Endothelial cell of umbilical vein (primary cell): Measurements from ENCODE around the gene ZNF219. TPM values are rescaled to one million over a fixed set of nuclear protein-coding genes. Genes with fewer than 3 reads are reported as not detected.
A peak's percentile ranks its signal among the peaks of the same experiment; 100 is the strongest.

Experiments used
- BruUV-seq: library from RNA; stranded (reverse); fragments of 400-500 nt; replicated peaks from 2 replicates; lab custom pipeline; 2021; lab: Mats Ljungman, UMichigan
- CTCF ChIA-PET: fragments of 300-600, 350-600 bp; sonication (Branson Sonifier 250); formaldehyde crosslinking; loops from one replicate; lab custom pipeline; 2021; ENCODE audit warnings: antibody characterized with exemption, inconsistent platforms; lab: Charles Lee
- POLR2A ChIA-PET: fragments of 300-600, 350-600 bp; sonication (Branson Sonifier 250); formaldehyde crosslinking; loops from one replicate; lab custom pipeline; 2021; ENCODE audit warnings: antibody characterized with exemption, inconsistent platforms; lab: Charles Lee
- DNase-seq: peaks from one replicate; pipeline ENCODE4 v3.0.0-alpha.2; 2011; ENCODE audit warnings: low read depth, low spot score
- FAIRE-seq: peaks from 2 replicates; lab custom pipeline; 2011; peaks lifted over from hg19 to GRCh38; lab: Jason Lieb, UNC
- H2AFZ ChIP-seq: 2 replicates; pipeline ENCODE4 v1.6.0; 2012; ENCODE audit warnings: low read depth, low read length, control low read depth, inconsistent platforms
- H3K27ac ChIP-seq: 2 replicates; pipeline ENCODE4 v1.5.1; 2011; ENCODE audit warnings: low read depth, mild to moderate bottlenecking, control low read depth, low read length, moderate library complexity; ENCODE audit not compliant: insufficient read depth
- H3K27me3 ChIP-seq, 2 experiments: 2 replicates each; pipeline versions ENCODE4 v1.6.0 to v1.6.1; 2011; ENCODE audit warnings: low read length in 2 of 2, mixed read lengths in 1 of 2; ENCODE audit not compliant: control insufficient read depth in 2 of 2, insufficient read depth in 2 of 2
- H3K36me3 ChIP-seq, 2 experiments: 2 replicates in 1 of 2; 3 replicates in 1 of 2; pipeline ENCODE4 v1.5.1; 2011; ENCODE audit warnings: low read length in 2 of 2, mild to moderate bottlenecking in 1 of 2, moderate library complexity in 1 of 2; ENCODE audit not compliant: control insufficient read depth in 2 of 2, insufficient read depth in 2 of 2; ENCODE audit errors: extremely low read depth in 1 of 2
- H3K4me1 ChIP-seq: 3 replicates; pipeline ENCODE4 v1.5.1; 2011; ENCODE audit warnings: mild to moderate bottlenecking, low read length; ENCODE audit not compliant: control insufficient read depth, insufficient read depth; ENCODE audit errors: extremely low read depth
- H3K4me2 ChIP-seq: 2 replicates; pipeline ENCODE4 v1.6.1; 2011; ENCODE audit warnings: low read length, control low read depth, mixed read lengths; ENCODE audit not compliant: insufficient read depth
- H3K4me3 ChIP-seq, 3 experiments: fragments of 200-600 bp in 1 of 3; sonication (generic), shearing (Covaris generic) in 1 of 3; replicated peaks in 1 of 3; 2 replicates each; pipeline ENCODE4 v1.5.1; 2011 to 2016; ENCODE audit warnings: control low read depth in 3 of 3, low read length in 3 of 3, mild to moderate bottlenecking in 2 of 3, inconsistent platforms in 1 of 3, low read depth in 1 of 3, moderate library complexity in 1 of 3; ENCODE audit not compliant: insufficient read depth in 1 of 3
- H3K79me2 ChIP-seq: 2 replicates; pipeline ENCODE4 v1.6.0; 2012; ENCODE audit warnings: low read length, inconsistent platforms; ENCODE audit not compliant: control insufficient read depth, insufficient read depth
- H3K9ac ChIP-seq: replicated peaks from 2 replicates; pipeline ENCODE3; 2011; ENCODE audit warnings: low read length, control low read depth; ENCODE audit not compliant: insufficient read depth; ENCODE audit errors: extremely low read depth
- H3K9me1 ChIP-seq: replicated peaks from 3 replicates; pipeline ENCODE4 v1.6.0; 2011; ENCODE audit warnings: mild to moderate bottlenecking, low read length; ENCODE audit not compliant: control insufficient read depth, insufficient read depth; ENCODE audit errors: extremely low read depth
- H3K9me3 ChIP-seq: replicated peaks from 2 replicates; pipeline ENCODE4 v1.5.1; 2012; ENCODE audit warnings: low read length, inconsistent platforms; ENCODE audit not compliant: control insufficient read depth, insufficient read depth
- H4K20me1 ChIP-seq: replicated peaks from 2 replicates; pipeline ENCODE3; 2011; ENCODE audit warnings: mild to moderate bottlenecking, low read length; ENCODE audit not compliant: control insufficient read depth, insufficient read depth; ENCODE audit errors: extremely low read depth
- EZH2 ChIP-seq: IDR thresholded peaks from 2 replicates; pipeline ENCODE4 v1.6.1; 2012; ENCODE audit warnings: borderline replicate concordance, low read depth, mild to moderate bottlenecking, moderate library complexity, low read length, inconsistent platforms; ENCODE audit not compliant: severe bottlenecking
- FOS ChIP-seq: IDR thresholded peaks from 2 replicates; pipeline ENCODE4 v1.6.1; 2011; ENCODE audit warnings: mild to moderate bottlenecking, low read length, moderate library complexity, borderline replicate concordance; ENCODE audit not compliant: insufficient read depth
- GATA2 ChIP-seq: IDR thresholded peaks from 2 replicates; pipeline ENCODE4 v1.7.0; 2011; ENCODE audit warnings: low read depth, mild to moderate bottlenecking, moderate library complexity, mixed read lengths, low read length; ENCODE audit not compliant: insufficient read length, insufficient read depth
- JUN ChIP-seq: IDR thresholded peaks from 2 replicates; pipeline ENCODE4 v1.6.1; 2011; ENCODE audit warnings: borderline replicate concordance, low read depth; ENCODE audit not compliant: insufficient read length, insufficient read depth
- MAX ChIP-seq: IDR thresholded peaks from 2 replicates; pipeline ENCODE4 v1.6.1; 2011; ENCODE audit not compliant: insufficient read depth, insufficient read length
- MYC ChIP-seq: IDR thresholded peaks from one replicate; pipeline ENCODE4 v1.6.1; 2011; ENCODE audit warnings: mild to moderate bottlenecking, low read depth, low read length
- POLR2A ChIP-seq: IDR thresholded peaks from 2 replicates; pipeline ENCODE4 v1.6.1; 2012; ENCODE audit warnings: low read depth, mild to moderate bottlenecking, control low read depth, low read length
- POLR2AphosphoS5 ChIP-seq: IDR thresholded peaks from 2 replicates; pipeline ENCODE4 v1.6.1; 2012; ENCODE audit warnings: low read depth, mild to moderate bottlenecking, control low read depth, low read length, moderate library complexity; ENCODE audit not compliant: insufficient read depth
- dilution Hi-C: fragments of 300-500 bp; cut with MboI; formaldehyde crosslinking; loops from one replicate; pipeline ENCODE4 v1.15.0; 2019; ENCODE audit warnings: low sequenced_read_pairs; ENCODE audit not compliant: extremely low pct_ligation_motif_present
- intact Hi-C: fragments of 100-400 bp; cut with micrococcal nuclease; formaldehyde crosslinking; loops from one replicate; pipeline ENCODE4 v1.10.0; 2022
- polyA plus RNA-seq, 4 experiments: library from polyadenylated mRNA; depleted of rRNA in 3 of 4; stranded (reverse) in 3 of 4; unstranded in 1 of 4; fragments of >200 nt; gene quantifications; 2 replicates each; pipeline versions ENCODE4 v1.2.1 to v1.2.3, GENCODE V29; 2011 to 2012; ENCODE audit warnings: missing spikeins in 1 of 4
- total RNA-seq: library from RNA; stranded (reverse); gene quantifications from 2 replicates; pipeline ENCODE4 v1.2.3, GENCODE V29; 2021
- TF ChIP-seq, protein P1 (sequence below), 2 donors: IDR thresholded peaks; 1 replicate in 1 of 2; 2 replicates in 1 of 2; pipeline ENCODE4 v1.5.1; 2011; ENCODE audit warnings: low read length in 2 of 2, mild to moderate bottlenecking in 2 of 2, moderate library complexity in 2 of 2, control low read depth in 1 of 2, inconsistent platforms in 1 of 2, low read depth in 1 of 2; ENCODE audit not compliant: insufficient read depth in 1 of 2; ENCODE audit errors: extremely low read depth in 1 of 2

The ZNF219 gene
- total and polyA plus RNA-seq, 2 donors (not counting 3 experiments of a cell fraction or from before 2014, with no cell fraction given), result 13.2 to 15.2 TPM

- Histone ChIP-seq H3K4me3 (peak overlapping the region in 2 of 3 experiments; percentile 54 to 55), H2AFZ (peak overlapping the region; percentile 39), H3K9me1 (no peaks in the 10 kb centered on the region), H3K9ac (peak overlapping the region; percentile 38), H3K36me3 (peaks cover 0 to 2% of the 10 kb centered on the region in 2 experiments), H3K27me3 (peaks cover 16 to 38% of the 10 kb centered on the region in 2 experiments), H3K4me2 (peak overlapping the region; percentile 58), H4K20me1 (no peaks in the 10 kb centered on the region), H3K9me3 (no peaks in the 10 kb centered on the region), H3K79me2 (no peaks in the 10 kb centered on the region), H3K27ac (no peak overlapping the region), H3K4me1 (peaks cover 10% of the 10 kb centered on the region)
- DNase-seq (peak; percentile 84), FAIRE-seq (no peak)
- ChIA-PET CTCF (interaction anchor here (0.6 to 3.4 kb wide), 19 partner anchors 8 to 121 kb away, joined by 3 to 49 read pairs (median 6); partner anchors contain the start of gene TMEM253), POLR2A (interaction anchor here (0.6 to 1.9 kb wide), 2 partner anchors 14 to 33 kb away, joined by 4 read pairs; partner anchors contain the start of gene RNASE8)
- intact Hi-C loops, result loop anchor here (1.0 kb wide), 1 partner anchor 16 kb away; no protein-coding TSS in a partner anchor
- BruUV-seq, result no TSS peak
- peak; percentile 35 for TF ChIP-seq POLR2AphosphoS5
- TF ChIP-seq MYC, result no peak
- dilution Hi-C loops, result no loop called here
Measured at GRCh38 chr14:21071225-21072030, 27.0 kb downstream of the ZNF219 start.

- Histone ChIP-seq H3K4me2 (peak overlapping the region; percentile 58), H3K36me3 (peaks cover 0 to 2% of the 10 kb centered on the region in 2 experiments), H3K9ac (peak overlapping the region; percentile 32), H4K20me1 (no peaks in the 10 kb centered on the region), H3K9me1 (no peaks in the 10 kb centered on the region), H3K27me3 (peaks cover 16 to 38% of the 10 kb centered on the region in 2 experiments), H3K4me1 (peaks cover 10% of the 10 kb centered on the region), H3K4me3 (peak overlapping the region in 2 of 3 experiments; percentile 54 to 55), H3K79me2 (no peaks in the 10 kb centered on the region), H3K9me3 (no peaks in the 10 kb centered on the region), H3K27ac (no peak overlapping the region), H2AFZ (peak overlapping the region; percentile 0)
- dilution Hi-C loops (no loop called here), intact Hi-C loops (loop anchor here (1.0 kb wide), 1 partner anchor 17 kb away; no protein-coding TSS in a partner anchor)
- peak; percentile 7 for DNase-seq
- no peak for FAIRE-seq
- no peak for TF ChIP-seq GATA2
- no peak for TF ChIP-seq EZH2
- TF ChIP-seq JUN, result no peak
- TF ChIP-seq, protein P1, sequence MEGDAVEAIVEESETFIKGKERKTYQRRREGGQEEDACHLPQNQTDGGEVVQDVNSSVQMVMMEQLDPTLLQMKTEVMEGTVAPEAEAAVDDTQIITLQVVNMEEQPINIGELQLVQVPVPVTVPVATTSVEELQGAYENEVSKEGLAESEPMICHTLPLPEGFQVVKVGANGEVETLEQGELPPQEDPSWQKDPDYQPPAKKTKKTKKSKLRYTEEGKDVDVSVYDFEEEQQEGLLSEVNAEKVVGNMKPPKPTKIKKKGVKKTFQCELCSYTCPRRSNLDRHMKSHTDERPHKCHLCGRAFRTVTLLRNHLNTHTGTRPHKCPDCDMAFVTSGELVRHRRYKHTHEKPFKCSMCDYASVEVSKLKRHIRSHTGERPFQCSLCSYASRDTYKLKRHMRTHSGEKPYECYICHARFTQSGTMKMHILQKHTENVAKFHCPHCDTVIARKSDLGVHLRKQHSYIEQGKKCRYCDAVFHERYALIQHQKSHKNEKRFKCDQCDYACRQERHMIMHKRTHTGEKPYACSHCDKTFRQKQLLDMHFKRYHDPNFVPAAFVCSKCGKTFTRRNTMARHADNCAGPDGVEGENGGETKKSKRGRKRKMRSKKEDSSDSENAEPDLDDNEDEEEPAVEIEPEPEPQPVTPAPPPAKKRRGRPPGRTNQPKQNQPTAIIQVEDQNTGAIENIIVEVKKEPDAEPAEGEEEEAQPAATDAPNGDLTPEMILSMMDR (IDR thresholded peaks at IDR 0.05; ENCODE audit: extremely low read depth in 1 of 2, insufficient read depth in 1 of 2, low read depth in 1 of 2, low read length in 2 of 2), result no peak
- no peak for TF ChIP-seq POLR2AphosphoS5
- TF ChIP-seq FOS, result no peak
- TF ChIP-seq MAX, result no peak
- TF ChIP-seq POLR2A, result no peak
- no peak for TF ChIP-seq MYC
- no TSS peak for BruUV-seq
- ChIA-PET POLR2A (interaction anchor here (1.9 kb wide), 1 partner anchor 34 kb away, joined by 4 read pairs; no protein-coding TSS in a partner anchor), CTCF (interaction anchor here (0.9 to 3.4 kb wide), 19 partner anchors 9 to 122 kb away, joined by 3 to 49 read pairs (median 6); partner anchors contain the start of gene TMEM253)
Measured at GRCh38 chr14:21070610-21071224, 27.7 kb downstream of the ZNF219 start.
